Fibroblast of mammary gland (primary cell): ENCODE data around the gene RALGPS1.

Source experiments
- DNase-seq: peaks from one replicate; pipeline ENCODE4 v3.0.0-alpha.2; 2010; ENCODE audit warnings: low read depth
- H3K4me3 ChIP-seq: 2 replicates; pipeline ENCODE4 v1.5.1; 2011; ENCODE audit warnings: low read depth, mild to moderate bottlenecking, low read length, moderate library complexity; ENCODE audit not compliant: control insufficient read depth
- CTCF ChIP-seq: conservative IDR thresholded peaks from 2 replicates; pipeline ENCODE4 v1.5.1; 2011; ENCODE audit warnings: low read depth, low read length, inconsistent platforms; ENCODE audit not compliant: control insufficient read depth, insufficient read depth

Gene RALGPS1

GRCh38 chr9:127114606-127115005, 200.0 kb downstream of the RALGPS1 start:
- no peak for DNase-seq
- no peak for TF ChIP-seq CTCF
- no peak overlapping the region for H3K4me3 ChIP-seq

GRCh38 chr9:127116088-127116726, 201.6 kb downstream of the RALGPS1 start:
- no peak for TF ChIP-seq CTCF
- H3K4me3 ChIP-seq, result no peak overlapping the region
- DNase-seq, result no peak

- peak; percentile 53 for DNase-seq
- TF ChIP-seq CTCF, result no peak
- no peak overlapping the region for H3K4me3 ChIP-seq
These were observed 202.4 kb downstream of the RALGPS1 start for GRCh38 chr9:127116957-127117356.

GRCh38 chr9:127117801-127118200, 203.2 kb downstream of the RALGPS1 start:
- H3K4me3 ChIP-seq, result no peak overlapping the region
- no peak for DNase-seq
- no peak for TF ChIP-seq CTCF

- DNase-seq, result no peak
- TF ChIP-seq CTCF, result no peak
- H3K4me3 ChIP-seq, result no peak overlapping the region
These were observed 204.2 kb downstream of the RALGPS1 start for GRCh38 chr9:127118597-127119319.

GRCh38 chr9:127119320-127119709, 204.7 kb downstream of the RALGPS1 start:
- H3K4me3 ChIP-seq, result no peak overlapping the region
- no peak for TF ChIP-seq CTCF
- no peak for DNase-seq
